H9 (cell line): ENCODE measurements around the gene ECHDC1. TPM values are rescaled to one million over a fixed set of nuclear protein-coding genes. Genes with fewer than 3 reads are reported as not detected.

Source experiments
- DNase-seq: peaks from one replicate; pipeline ENCODE4 v3.0.0-alpha.2; 2017
- H2AFZ ChIP-seq: one replicate; pipeline ENCODE4 v1.6.1; 2013; ENCODE audit warnings: mild to moderate bottlenecking, low read length, control low read depth, moderate library complexity
- H2AK5ac ChIP-seq: 2 replicates; pipeline ENCODE4 v1.6.1; 2013; ENCODE audit warnings: low read length, control low read depth, mixed read lengths; ENCODE audit not compliant: insufficient read length
- H2BK120ac ChIP-seq: one replicate; pipeline ENCODE4 v1.6.1; 2013; ENCODE audit warnings: low read depth, mild to moderate bottlenecking, low read length, control low read depth, inconsistent platforms; ENCODE audit not compliant: poor library complexity, severe bottlenecking
- H2BK12ac ChIP-seq: 2 replicates; pipeline ENCODE4 v1.6.1; 2013; ENCODE audit warnings: low read length, control low read depth, mixed read lengths, low read depth; ENCODE audit not compliant: insufficient read length
- H2BK15ac ChIP-seq: 2 replicates; pipeline ENCODE4 v1.6.1; 2013; ENCODE audit warnings: low read depth, low read length, control low read depth
- H2BK20ac ChIP-seq: one replicate; pipeline ENCODE4 v1.6.1; 2013; ENCODE audit warnings: low read depth, mild to moderate bottlenecking, low read length, control low read depth, inconsistent platforms; ENCODE audit not compliant: poor library complexity, severe bottlenecking
- H2BK5ac ChIP-seq: 2 replicates; pipeline ENCODE4 v1.6.1; 2013; ENCODE audit warnings: low read length, control low read depth, mixed read lengths; ENCODE audit not compliant: insufficient read length
- H3K14ac ChIP-seq: 2 replicates; pipeline ENCODE4 v1.6.1; 2013; ENCODE audit warnings: low read length, control low read depth; ENCODE audit not compliant: insufficient read depth
- H3K18ac ChIP-seq: 2 replicates; pipeline ENCODE4 v1.6.1; 2013; ENCODE audit warnings: low read depth, mild to moderate bottlenecking, mixed read lengths, low read length, control low read depth; ENCODE audit not compliant: insufficient read length
- H3K23ac ChIP-seq: 2 replicates; pipeline ENCODE4 v1.6.1; 2013; ENCODE audit warnings: low read length, control low read depth, mixed read lengths, low read depth; ENCODE audit not compliant: insufficient read length
- H3K23me2 ChIP-seq: 2 replicates; pipeline ENCODE4 v1.6.1; 2013; ENCODE audit warnings: low read depth, mild to moderate bottlenecking, mixed read lengths, low read length, control low read depth; ENCODE audit not compliant: insufficient read length, poor library complexity, severe bottlenecking
- H3K27ac ChIP-seq: 2 replicates; pipeline ENCODE4 v1.5.1; 2013; ENCODE audit warnings: low read length, control low read depth, mixed read lengths, low read depth; ENCODE audit not compliant: insufficient read length
- H3K27me3 ChIP-seq: 2 replicates; pipeline ENCODE4 v1.6.1; 2013; ENCODE audit warnings: low read length, control low read depth, inconsistent platforms; ENCODE audit not compliant: insufficient read depth
- H3K4ac ChIP-seq: 2 replicates; pipeline ENCODE4 v1.6.1; 2013; ENCODE audit warnings: low read depth, mild to moderate bottlenecking, control low read depth, inconsistent platforms, low read length, moderate library complexity
- H3K4me1 ChIP-seq: 2 replicates; pipeline ENCODE4 v1.6.1; 2013; ENCODE audit warnings: low read length, control low read depth, inconsistent platforms; ENCODE audit not compliant: insufficient read depth
- H3K4me2 ChIP-seq: 2 replicates; pipeline ENCODE4 v1.6.1; 2013; ENCODE audit warnings: low read length, control low read depth, mixed read lengths; ENCODE audit not compliant: insufficient read length, insufficient read depth
- H3K56ac ChIP-seq: 2 replicates; pipeline ENCODE4 v1.6.1; 2013; ENCODE audit warnings: low read depth, mild to moderate bottlenecking, mixed read lengths, low read length, control low read depth; ENCODE audit not compliant: insufficient read length
- H3K79me1 ChIP-seq: 2 replicates; pipeline ENCODE4 v1.6.1; 2013; ENCODE audit warnings: low read depth, mild to moderate bottlenecking, moderate library complexity, low read length, control low read depth, inconsistent platforms; ENCODE audit not compliant: insufficient read depth, poor library complexity, severe bottlenecking
- H3K79me2 ChIP-seq: 2 replicates; pipeline ENCODE4 v1.6.1; 2013; ENCODE audit warnings: low read length, control low read depth, inconsistent platforms; ENCODE audit not compliant: insufficient read depth
- H3K9ac ChIP-seq: 2 replicates; pipeline ENCODE4 v1.6.1; 2013; ENCODE audit warnings: low read length, control low read depth, mixed read lengths; ENCODE audit not compliant: insufficient read length; ENCODE audit errors: extremely low read depth
- H3K9me3 ChIP-seq: one replicate; pipeline ENCODE4 v1.6.1; 2013; ENCODE audit warnings: low read depth, low read length, inconsistent platforms; ENCODE audit not compliant: control insufficient read depth
- H3T11ph ChIP-seq: one replicate; pipeline ENCODE4 v1.6.1; 2013; ENCODE audit warnings: mild to moderate bottlenecking, low read length, control low read depth, inconsistent platforms
- H4K20me1 ChIP-seq: one replicate; pipeline ENCODE4 v1.6.1; 2013; ENCODE audit not compliant: control insufficient read depth, insufficient read length, insufficient read depth
- H4K5ac ChIP-seq: 2 replicates; pipeline ENCODE4 v1.6.1; 2013; ENCODE audit warnings: low read depth, mild to moderate bottlenecking, mixed read lengths, low read length, control low read depth; ENCODE audit not compliant: insufficient read length
- H4K8ac ChIP-seq: replicated peaks from 2 replicates; pipeline ENCODE4 v1.6.1; 2013; ENCODE audit warnings: low read length, control low read depth, mixed read lengths, low read depth; ENCODE audit not compliant: insufficient read length
- H4K91ac ChIP-seq: 2 replicates; pipeline ENCODE4 v1.6.1; 2013; ENCODE audit warnings: low read depth, mild to moderate bottlenecking, moderate library complexity, mixed read lengths, low read length, control low read depth; ENCODE audit not compliant: insufficient read length
- H3K27ac Mint-ChIP-seq, 3 experiments: 2 replicates in 2 of 3; 3 replicates in 1 of 3; pipeline ENCODE4 v1.8.0; 2020 to 2021; ENCODE audit warnings: mixed read lengths in 3 of 3, mild to moderate bottlenecking in 1 of 3, moderate library complexity in 1 of 3
- H3K27me3 Mint-ChIP-seq: 2 replicates; pipeline ENCODE4 v1.8.0; 2021; ENCODE audit warnings: low read depth, mild to moderate bottlenecking, moderate library complexity, mixed read lengths
- H3K36me3 Mint-ChIP-seq, 3 experiments: 2 replicates in 2 of 3; 3 replicates in 1 of 3; pipeline ENCODE4 v1.8.0; 2020 to 2021; ENCODE audit warnings: low read depth in 3 of 3, mixed read lengths in 3 of 3; ENCODE audit not compliant: insufficient read depth in 1 of 3
- H3K4me1 Mint-ChIP-seq, 2 experiments: 2 replicates each; pipeline ENCODE4 v1.8.0; 2020; ENCODE audit warnings: mixed read lengths in 2 of 2
- H3K4me3 Mint-ChIP-seq, 2 experiments: 2 replicates in 1 of 2; 3 replicates in 1 of 2; pipeline ENCODE4 v1.8.0; 2020 to 2021; ENCODE audit warnings: mild to moderate bottlenecking in 2 of 2, mixed read lengths in 2 of 2, moderate library complexity in 1 of 2
- H3K9me3 Mint-ChIP-seq, 2 experiments: 2 replicates in 1 of 2; 3 replicates in 1 of 2; pipeline ENCODE4 v1.8.0; 2020; ENCODE audit warnings: mild to moderate bottlenecking in 2 of 2, mixed read lengths in 2 of 2, moderate library complexity in 1 of 2
- WGBS: extraction: QIAGEN DNeasy Blood & Tissue Kit; methylation state at CpG from one replicate; pipeline ENCODE4 v1.1.7; 2013; ENCODE audit warnings: missing lambda C conversion rate, low lambda C conversion rate, mixed read lengths; ENCODE audit not compliant: insufficient read length; ENCODE audit errors: extremely low coverage; 5-methylcytosine and 5-hydroxymethylcytosine counted together
- total RNA-seq: library from RNA; stranded (reverse); gene quantifications from 2 replicates; pipeline ENCODE4 v1.2.1, GENCODE V29; 2021
- TF ChIP-seq, protein P1 (sequence below): fragments of 200-600 bp; sonication (generic); conservative IDR thresholded peaks from 3 replicates; pipeline ENCODE4 v1.8.0; 2021; ENCODE audit warnings: antibody characterized with exemption, mild to moderate bottlenecking

ECHDC1 gene
- total RNA-seq, 1 experiment from 2014 or later, result 47.8 TPM

DNA sequence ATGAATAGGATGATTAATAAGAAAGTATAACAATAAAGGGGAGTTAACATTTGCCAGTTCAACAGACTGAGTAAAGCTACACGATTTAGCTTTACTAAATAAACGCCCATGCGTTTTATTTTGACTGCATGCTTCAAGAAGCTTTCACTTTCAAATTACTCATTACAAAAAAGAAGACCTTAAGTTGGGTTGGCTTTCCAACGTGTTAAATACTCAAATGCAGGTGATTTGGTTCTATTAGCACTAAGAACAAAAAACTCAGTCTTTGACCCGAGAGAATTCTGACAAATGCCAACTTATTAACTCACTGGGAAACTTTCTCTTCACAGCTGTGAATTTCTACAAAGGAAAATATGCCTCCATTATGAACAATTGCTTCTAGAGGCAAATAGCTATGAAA, 51.9 kb downstream of the ECHDC1 start:
- TF ChIP-seq, protein P1, sequence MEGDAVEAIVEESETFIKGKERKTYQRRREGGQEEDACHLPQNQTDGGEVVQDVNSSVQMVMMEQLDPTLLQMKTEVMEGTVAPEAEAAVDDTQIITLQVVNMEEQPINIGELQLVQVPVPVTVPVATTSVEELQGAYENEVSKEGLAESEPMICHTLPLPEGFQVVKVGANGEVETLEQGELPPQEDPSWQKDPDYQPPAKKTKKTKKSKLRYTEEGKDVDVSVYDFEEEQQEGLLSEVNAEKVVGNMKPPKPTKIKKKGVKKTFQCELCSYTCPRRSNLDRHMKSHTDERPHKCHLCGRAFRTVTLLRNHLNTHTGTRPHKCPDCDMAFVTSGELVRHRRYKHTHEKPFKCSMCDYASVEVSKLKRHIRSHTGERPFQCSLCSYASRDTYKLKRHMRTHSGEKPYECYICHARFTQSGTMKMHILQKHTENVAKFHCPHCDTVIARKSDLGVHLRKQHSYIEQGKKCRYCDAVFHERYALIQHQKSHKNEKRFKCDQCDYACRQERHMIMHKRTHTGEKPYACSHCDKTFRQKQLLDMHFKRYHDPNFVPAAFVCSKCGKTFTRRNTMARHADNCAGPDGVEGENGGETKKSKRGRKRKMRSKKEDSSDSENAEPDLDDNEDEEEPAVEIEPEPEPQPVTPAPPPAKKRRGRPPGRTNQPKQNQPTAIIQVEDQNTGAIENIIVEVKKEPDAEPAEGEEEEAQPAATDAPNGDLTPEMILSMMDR, result no peak
- H3K18ac ChIP-seq, result no peak overlapping the region
- peaks cover 1% of the 10 kb centered on the region; the same call in 1 of the 2 replicates for H3K4me1 ChIP-seq
- Mint-ChIP-seq H3K4me1 (peaks cover 16 to 19% of the 10 kb centered on the region in 2 experiments), H3K36me3 (peaks cover 19 to 35% (median 19%) of the 10 kb centered on the region in 3 experiments), H3K27ac (peak overlapping the region in 1 of 3 experiments; percentile 90; a peak in 2 of 7 replicates), H3K4me3 (no peak overlapping the region), H3K9me3 (no peaks in the 10 kb centered on the region), H3K27me3 (no peaks in the 10 kb centered on the region)
- H4K8ac ChIP-seq, result no peak overlapping the region
- H3T11ph ChIP-seq, result no peak overlapping the region
- no peak overlapping the region for H2AK5ac ChIP-seq
- no peaks in the 10 kb centered on the region for H3K79me1 ChIP-seq
- H3K23me2 ChIP-seq, result no peaks in the 10 kb centered on the region
- H4K5ac ChIP-seq, result no peak overlapping the region
- no peak for DNase-seq
- H3K14ac ChIP-seq, result no peak overlapping the region
- H2BK12ac ChIP-seq, result no peak overlapping the region
- H2AFZ ChIP-seq, result no peak overlapping the region
- H2BK20ac ChIP-seq, result no peak overlapping the region
- no peak overlapping the region for H3K27ac ChIP-seq
- no peak overlapping the region for H3K4me2 ChIP-seq
- no peak overlapping the region for H3K23ac ChIP-seq
- no peaks in the 10 kb centered on the region for H3K9me3 ChIP-seq
- no CpG with 5 or more reads among the region's 5 CpGs for WGBS
- no peaks in the 10 kb centered on the region for H3K79me2 ChIP-seq
- H2BK15ac ChIP-seq, result no peak overlapping the region
- H4K91ac ChIP-seq, result no peak overlapping the region
- no peak overlapping the region for H3K4ac ChIP-seq
- no peak overlapping the region for H2BK120ac ChIP-seq
- no peaks in the 10 kb centered on the region for H4K20me1 ChIP-seq
- no peak overlapping the region for H3K9ac ChIP-seq
- no peak overlapping the region for H3K56ac ChIP-seq
- no peaks in the 10 kb centered on the region for H3K27me3 ChIP-seq
- H2BK5ac ChIP-seq, result no peak overlapping the region
